Trophoblast cell (in vitro differentiated cells and primary cell): ENCODE data around the gene TMEM38A.
"Not testable (repeated sequence)": the region's sequence is repeated elsewhere in the genome, so short reads cannot be mapped to it uniquely, and the experiment has no call there.

Experiments
- DNase-seq, 2 donors: peaks; one replicate each; pipeline ENCODE4 v3.0.0-alpha.2; 2016
- H2AFZ ChIP-seq: 2 replicates; pipeline ENCODE4 v1.6.1; 2013; ENCODE audit warnings: low read length, moderate library complexity, mild to moderate bottlenecking; ENCODE audit not compliant: insufficient read depth, poor library complexity
- H2AK5ac ChIP-seq: 2 replicates; pipeline ENCODE4 v1.6.1; 2013; ENCODE audit warnings: mild to moderate bottlenecking, low read length
- H2BK120ac ChIP-seq: 2 replicates; pipeline ENCODE4 v1.6.1; 2013; ENCODE audit warnings: low read length, mild to moderate bottlenecking, moderate library complexity; ENCODE audit not compliant: insufficient read depth, poor library complexity
- H2BK12ac ChIP-seq: 2 replicates; pipeline ENCODE4 v1.6.1; 2013; ENCODE audit warnings: mild to moderate bottlenecking, low read length, moderate library complexity
- H2BK5ac ChIP-seq: 2 replicates; pipeline ENCODE4 v1.6.1; 2013; ENCODE audit warnings: low read length, low read depth, moderate library complexity, mild to moderate bottlenecking; ENCODE audit not compliant: poor library complexity
- H3K14ac ChIP-seq: 2 replicates; pipeline ENCODE4 v1.6.1; 2013; ENCODE audit warnings: mild to moderate bottlenecking, low read length
- H3K18ac ChIP-seq: 2 replicates; pipeline ENCODE4 v1.6.1; 2013; ENCODE audit warnings: mild to moderate bottlenecking, low read length
- H3K23ac ChIP-seq: 2 replicates; pipeline ENCODE4 v1.6.1; 2013; ENCODE audit warnings: low read length
- H3K27ac ChIP-seq: 2 replicates; pipeline ENCODE4 v1.5.1; 2013; ENCODE audit warnings: low read depth, mild to moderate bottlenecking, inconsistent platforms, low read length, moderate library complexity
- H3K27me3 ChIP-seq: 2 replicates; pipeline ENCODE4 v1.6.1; 2013; ENCODE audit warnings: inconsistent platforms, mild to moderate bottlenecking, low read length, moderate library complexity; ENCODE audit not compliant: insufficient read depth
- H3K36me3 ChIP-seq, 2 experiments: 1 replicate in 1 of 2; 2 replicates in 1 of 2; pipeline ENCODE4 v1.6.1; 2013; ENCODE audit warnings: low read length in 2 of 2, mild to moderate bottlenecking in 2 of 2, moderate library complexity in 1 of 2; ENCODE audit not compliant: insufficient read depth in 2 of 2, control insufficient read depth in 1 of 2
- H3K4ac ChIP-seq: 2 replicates; pipeline ENCODE4 v1.6.1; 2013; ENCODE audit warnings: low read depth, mild to moderate bottlenecking, low read length, moderate library complexity
- H3K4me1 ChIP-seq, 2 experiments: 1 replicate in 1 of 2; 2 replicates in 1 of 2; pipeline ENCODE4 v1.6.1; 2013; ENCODE audit warnings: low read length in 2 of 2, mild to moderate bottlenecking in 2 of 2, moderate library complexity in 1 of 2; ENCODE audit not compliant: insufficient read depth in 2 of 2, control insufficient read depth in 1 of 2
- H3K4me2 ChIP-seq: 2 replicates; pipeline ENCODE4 v1.6.1; 2013; ENCODE audit warnings: inconsistent platforms, mild to moderate bottlenecking, low read length, moderate library complexity
- H3K4me3 ChIP-seq: 2 replicates; pipeline ENCODE4 v1.5.1; 2013; ENCODE audit warnings: mild to moderate bottlenecking, low read depth, low read length, inconsistent platforms
- H3K79me1 ChIP-seq: one replicate; pipeline ENCODE4 v1.6.1; 2013; ENCODE audit warnings: low read length
- H3K79me2 ChIP-seq: 2 replicates; pipeline ENCODE4 v1.6.1; 2013; ENCODE audit warnings: low read length, mild to moderate bottlenecking; ENCODE audit not compliant: control insufficient read depth, insufficient read depth, poor library complexity
- H3K9ac ChIP-seq: 2 replicates; pipeline ENCODE4 v1.6.1; 2013; ENCODE audit warnings: mild to moderate bottlenecking, low read length
- H3K9me3 ChIP-seq: 2 replicates; pipeline ENCODE4 v1.6.1; 2013; ENCODE audit warnings: low read depth, mild to moderate bottlenecking, control low read depth, inconsistent platforms, low read length; ENCODE audit not compliant: insufficient read depth
- H4K12ac ChIP-seq: 2 replicates; pipeline ENCODE4 v1.6.1; 2013; ENCODE audit warnings: low read depth, mild to moderate bottlenecking, low read length, moderate library complexity
- H4K8ac ChIP-seq: 2 replicates; pipeline ENCODE4 v1.6.1; 2013; ENCODE audit warnings: low read depth, mild to moderate bottlenecking, low read length, moderate library complexity
- H4K91ac ChIP-seq: one replicate; pipeline ENCODE4 v1.6.1; 2013; ENCODE audit warnings: low read depth, mild to moderate bottlenecking, low read length, moderate library complexity
- WGBS: extraction: QIAGEN DNeasy Blood & Tissue Kit; methylation state at CpG from one replicate; pipeline ENCODE4 v1.1.7; 2013; ENCODE audit warnings: missing lambda C conversion rate; ENCODE audit not compliant: insufficient read length, insufficient coverage; ENCODE audit errors: extremely low coverage; 5-methylcytosine and 5-hydroxymethylcytosine counted together

Gene TMEM38A

DNA sequence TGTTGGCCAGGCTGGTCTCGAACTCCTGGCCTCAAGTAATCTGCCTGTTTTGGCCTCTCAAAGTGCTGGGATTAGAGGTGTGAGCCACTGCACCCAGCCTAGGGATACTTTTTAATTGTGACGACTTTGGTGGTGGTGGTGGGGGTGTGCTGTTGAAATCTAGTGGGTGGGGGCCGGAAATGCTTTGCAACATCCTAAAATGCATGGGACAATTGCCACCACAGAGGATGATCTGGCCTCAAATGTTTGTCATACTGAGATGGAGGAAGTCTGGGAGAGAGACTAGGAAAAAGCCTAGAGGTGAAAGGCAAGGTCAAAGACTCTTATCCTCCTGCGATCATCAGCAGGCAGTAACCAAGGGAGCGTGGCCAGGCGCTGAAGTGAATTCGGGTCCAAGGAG lies 60.1 kb downstream of the TMEM38A start:
- Histone ChIP-seq H2BK120ac (no peak overlapping the region), H3K4me1 (no peaks in the 10 kb centered on the region), H2BK12ac (no peak overlapping the region), H3K9ac (no peak overlapping the region), H2AFZ (no peak overlapping the region), H3K23ac (no peak overlapping the region), H3K27ac (no peak overlapping the region), H4K12ac (no peak overlapping the region), H3K36me3 (no peaks in the 10 kb centered on the region), H3K27me3 (no peaks in the 10 kb centered on the region), H3K4me2 (no peak overlapping the region), H3K4ac (no peak overlapping the region), H3K14ac (no peak overlapping the region), H3K79me1 (no peaks in the 10 kb centered on the region), H2AK5ac (no peak overlapping the region), H3K18ac (no peak overlapping the region), H4K8ac (no peak overlapping the region), H4K91ac (no peak overlapping the region), H2BK5ac (no peak overlapping the region), H3K79me2 (no peaks in the 10 kb centered on the region), H3K4me3 (no peak overlapping the region), H3K9me3 (peaks cover 20% of the 10 kb centered on the region)
- no peak for DNase-seq
- WGBS, result no CpG with 5 or more reads among the region's 7 CpGs

DNA sequence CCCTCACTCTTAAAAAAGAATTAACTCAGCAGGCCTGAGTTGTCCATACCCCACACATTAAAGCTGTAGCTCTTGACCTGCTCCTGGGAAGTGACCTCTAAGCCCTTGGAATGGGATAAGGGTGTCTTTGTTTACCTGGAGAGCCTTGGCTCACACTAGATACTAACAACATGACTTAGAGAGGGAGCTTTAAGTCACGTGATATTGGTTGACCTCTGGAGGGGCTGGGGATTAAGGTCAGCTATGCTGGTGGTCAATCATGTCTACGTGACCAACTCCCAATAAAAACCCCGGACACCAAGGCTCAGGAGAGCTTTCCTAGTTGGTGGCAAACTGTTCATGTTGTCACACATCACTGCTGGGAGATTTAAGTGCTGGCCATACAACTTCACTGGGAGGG lies 61.7 kb downstream of the TMEM38A start:
- Histone ChIP-seq H3K4me2 (no peak overlapping the region), H2BK120ac (no peak overlapping the region), H3K79me2 (no peaks in the 10 kb centered on the region), H3K18ac (no peak overlapping the region), H3K14ac (no peak overlapping the region), H3K27ac (no peak overlapping the region), H2BK5ac (no peak overlapping the region), H2AFZ (no peak overlapping the region), H3K79me1 (no peaks in the 10 kb centered on the region), H2BK12ac (no peak overlapping the region), H2AK5ac (no peak overlapping the region), H4K8ac (no peak overlapping the region), H3K4me3 (no peak overlapping the region), H3K4me1 (no peaks in the 10 kb centered on the region), H3K9me3 (peaks cover 20% of the 10 kb centered on the region), H4K91ac (no peak overlapping the region), H3K23ac (no peak overlapping the region), H3K9ac (no peak overlapping the region), H3K4ac (no peak overlapping the region), H4K12ac (no peak overlapping the region), H3K36me3 (no peaks in the 10 kb centered on the region), H3K27me3 (no peaks in the 10 kb centered on the region)
- no peak for DNase-seq
- WGBS, result no CpG with 5 or more reads among the region's 3 CpGs

DNA sequence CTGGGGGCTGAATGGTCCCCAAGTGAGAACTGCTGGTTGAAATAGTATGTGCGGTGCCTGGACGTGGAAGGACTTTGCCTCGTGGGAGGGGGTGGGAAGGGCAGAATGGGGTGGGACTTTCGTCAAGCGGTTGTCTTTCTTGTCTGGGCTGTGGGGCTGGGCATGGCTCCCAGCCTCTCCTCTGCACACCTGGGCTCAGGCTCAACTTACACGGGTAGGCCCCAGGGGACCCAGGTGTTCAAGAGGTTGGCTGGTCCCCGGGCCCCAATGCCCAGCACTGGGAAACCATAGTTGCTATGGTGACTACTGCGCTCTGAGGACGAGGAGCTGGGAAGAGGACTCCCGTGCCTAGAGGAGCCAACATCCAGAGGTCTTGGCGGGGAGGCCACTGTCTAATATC lies 66.0 kb downstream of the TMEM38A start:
- no peaks in the 10 kb centered on the region for H3K79me2 ChIP-seq
- no CpG with 5 or more reads among the region's 11 CpGs for WGBS
- no peak overlapping the region for H3K4me3 ChIP-seq

DNA sequence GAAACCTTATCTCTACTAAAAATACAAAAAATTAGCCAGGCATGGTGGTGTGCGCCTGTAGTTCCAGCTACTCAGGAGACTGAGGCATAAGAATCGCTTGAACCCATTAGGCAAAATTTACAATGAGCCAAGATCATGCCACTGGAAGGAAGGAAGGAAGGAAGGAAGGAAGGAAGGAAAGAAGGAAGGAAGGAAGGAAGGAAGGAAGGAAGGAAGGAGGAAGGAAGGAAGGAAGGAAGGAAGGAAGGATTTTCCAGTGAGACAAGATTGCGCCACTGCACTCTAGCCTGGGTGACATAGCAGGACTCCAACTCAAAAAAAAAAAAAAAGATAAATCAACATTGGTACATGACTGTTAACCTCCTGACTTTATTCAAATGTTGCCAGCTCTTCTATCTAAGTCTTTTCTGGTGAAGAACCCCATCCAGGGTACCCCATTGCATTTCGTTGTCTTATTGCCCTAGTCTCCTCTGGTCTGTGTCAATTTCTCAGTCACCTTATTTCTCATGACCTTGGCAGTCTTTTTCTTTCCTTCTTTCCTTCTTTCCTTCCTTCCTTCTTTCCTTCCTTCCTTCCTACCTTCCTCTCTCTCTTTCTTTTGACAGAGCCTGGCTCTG lies 74.8 kb downstream of the TMEM38A start:
- H3K14ac ChIP-seq, DNase-seq, H3K4ac ChIP-seq, H3K27ac ChIP-seq, H3K79me1 ChIP-seq, H3K18ac ChIP-seq, H2AK5ac ChIP-seq, H2BK12ac ChIP-seq, H4K8ac ChIP-seq, H4K91ac ChIP-seq, H2BK120ac ChIP-seq, H3K4me2 ChIP-seq, H3K27me3 ChIP-seq, H3K23ac ChIP-seq, H3K4me1 ChIP-seq, H3K9ac ChIP-seq, H3K4me3 ChIP-seq, H2BK5ac ChIP-seq, H4K12ac ChIP-seq, H3K9me3 ChIP-seq, H3K36me3 ChIP-seq, H3K79me2 ChIP-seq, H2AFZ ChIP-seq: not testable (repeated sequence)
- no CpG with 5 or more reads among the region's 4 CpGs for WGBS

More for the DNA sequence above, 66.0 kb downstream of the TMEM38A start:
- Histone ChIP-seq H3K27ac (no peak overlapping the region), H4K12ac (no peak overlapping the region), H3K23ac (no peak overlapping the region), H2BK120ac (no peak overlapping the region), H4K8ac (no peak overlapping the region), H3K79me1 (no peaks in the 10 kb centered on the region), H3K4me1 (no peaks in the 10 kb centered on the region), H3K27me3 (no peaks in the 10 kb centered on the region), H3K4ac (no peak overlapping the region), H3K9ac (no peak overlapping the region), H3K14ac (no peak overlapping the region), H2AK5ac (no peak overlapping the region), H2AFZ (no peak overlapping the region), H3K4me2 (no peak overlapping the region), H4K91ac (no peak overlapping the region), H3K36me3 (no peaks in the 10 kb centered on the region), H2BK5ac (no peak overlapping the region), H3K9me3 (peaks cover 15% of the 10 kb centered on the region), H2BK12ac (no peak overlapping the region), H3K18ac (no peak overlapping the region)
- no peak for DNase-seq
